Stimulated activated CD8-positive, alpha-beta memory T cell treated with anti-CD3 and anti-CD28 coated beads, Interleukin-15, amount 100 ng/mL, for 48 hours (primary cell): ENCODE data around the gene NEU4.

Experiments
- DNase-seq, 2 donors: peaks; one replicate each; pipeline ENCODE4 v3.0.0-alpha.2; 2020; ENCODE audit warnings: low read depth in 2 of 2

The NEU4 gene

GRCh38 chr2:241851325-241852115 is 42.5 kb downstream of the NEU4 start:
- DNase-seq: no peak

- DNase-seq: no peak
Observed at GRCh38 chr2:241852116-241852980, 43.4 kb downstream of the NEU4 start.

- no peak for DNase-seq
Observed at GRCh38 chr2:241852981-241853631, 44.1 kb downstream of the NEU4 start.

DNA sequence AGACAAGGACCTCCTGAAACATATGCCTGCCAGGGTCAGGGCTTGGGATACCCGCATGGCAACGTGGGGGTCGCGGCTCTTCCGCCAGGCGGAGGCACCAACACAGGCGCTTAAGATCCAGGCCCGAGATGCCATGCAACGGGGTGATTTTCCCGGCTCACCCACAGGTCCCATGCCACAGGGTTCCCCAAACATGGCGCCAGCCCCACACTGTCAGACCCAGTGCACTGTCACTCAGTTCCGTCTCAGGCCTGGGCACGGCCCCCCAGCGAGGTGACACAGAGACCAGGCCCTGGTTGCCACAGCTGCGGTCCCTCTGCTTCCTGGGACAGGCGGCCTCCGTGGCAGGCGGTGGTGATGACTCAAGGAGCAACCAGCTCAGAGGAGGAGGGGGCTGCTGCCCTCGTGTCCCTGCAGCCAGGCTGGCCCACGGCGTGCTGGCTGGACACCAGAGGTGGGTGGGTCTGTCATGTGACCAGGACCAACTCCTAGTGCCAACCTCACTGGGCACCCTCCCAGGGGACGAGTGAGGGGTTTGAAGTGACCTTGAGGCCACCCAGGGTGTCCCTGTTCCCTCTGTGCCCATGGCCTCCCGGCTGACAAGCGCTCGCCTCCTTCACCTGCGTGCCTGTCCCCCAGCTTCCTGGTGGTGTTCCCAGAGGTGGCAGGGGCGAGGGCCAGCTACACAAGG is 44.8 kb downstream of the NEU4 start:
- no peak for DNase-seq

DNA sequence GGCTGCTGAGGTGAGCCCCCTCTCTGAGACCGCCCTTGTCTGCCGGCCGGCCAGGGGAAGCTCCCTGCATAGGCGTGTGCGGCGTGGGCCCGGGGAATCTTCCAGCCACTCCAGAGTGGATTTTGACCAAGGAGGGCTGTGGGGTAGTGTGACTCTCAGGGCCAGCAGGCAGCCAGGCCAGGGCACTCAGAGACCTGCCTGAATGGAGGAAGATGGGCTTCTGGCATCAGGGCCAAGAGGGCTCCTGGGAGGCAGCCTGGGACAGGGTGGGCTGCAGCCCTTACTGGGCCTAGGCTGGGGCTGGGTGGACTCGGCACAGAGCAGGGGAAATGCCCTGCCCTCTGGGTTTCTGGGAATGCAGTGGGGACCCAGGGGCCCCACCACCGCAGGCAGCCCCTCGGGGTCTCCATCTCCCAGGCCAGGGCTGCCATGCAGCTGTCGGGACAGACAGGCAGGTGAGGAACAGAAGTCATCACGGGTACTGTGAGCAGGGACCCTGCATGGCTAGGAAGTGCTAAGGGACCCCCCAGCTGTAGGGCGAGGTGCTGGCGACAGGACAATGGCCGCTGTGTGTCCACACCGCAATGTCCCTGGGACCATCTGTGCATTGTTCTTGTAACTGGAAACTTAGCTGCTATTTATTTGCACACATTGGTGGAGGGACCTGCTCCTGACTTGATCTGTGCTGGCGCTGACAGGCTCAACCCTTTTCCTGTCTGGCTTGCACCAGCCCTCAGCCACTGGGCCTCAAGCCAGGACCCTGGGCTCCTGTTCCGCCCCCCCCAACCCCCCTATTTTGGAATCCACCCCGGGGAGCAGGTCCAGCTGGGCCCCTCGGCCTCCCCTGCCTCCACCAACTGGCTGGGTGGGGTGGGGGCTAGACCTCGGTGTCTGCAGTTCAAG is 45.6 kb downstream of the NEU4 start:
- no peak for DNase-seq

- no peak for DNase-seq
Observed at GRCh38 chr2:241855245-241855887, 46.4 kb downstream of the NEU4 start.

DNA sequence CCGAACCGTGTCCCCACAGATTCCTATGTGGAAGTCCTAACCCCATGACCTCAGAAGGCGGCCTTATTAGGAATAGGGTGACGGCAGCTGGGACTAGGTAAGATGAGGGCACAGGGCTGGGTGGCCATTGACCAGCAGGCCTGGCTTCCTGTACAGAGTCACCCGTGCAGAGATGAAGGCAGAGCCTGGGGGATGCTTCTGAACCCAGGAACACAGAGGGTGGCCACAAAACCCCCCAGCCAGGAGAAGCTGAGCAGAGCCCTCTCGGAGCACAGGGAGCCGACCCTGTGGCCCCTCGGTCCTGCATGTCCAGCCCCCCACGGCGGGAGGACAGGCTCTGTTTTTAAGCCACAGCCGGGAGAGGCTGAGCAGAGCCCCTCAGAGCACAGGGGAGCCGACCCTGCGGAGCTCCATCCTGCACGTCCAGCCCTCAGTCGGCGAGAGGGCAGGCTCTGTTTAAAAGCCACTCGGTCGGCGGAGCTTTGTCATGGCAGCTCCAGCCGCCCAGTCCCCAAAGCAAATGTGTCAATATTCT is 47.0 kb downstream of the NEU4 start:
- no peak for DNase-seq

DNA sequence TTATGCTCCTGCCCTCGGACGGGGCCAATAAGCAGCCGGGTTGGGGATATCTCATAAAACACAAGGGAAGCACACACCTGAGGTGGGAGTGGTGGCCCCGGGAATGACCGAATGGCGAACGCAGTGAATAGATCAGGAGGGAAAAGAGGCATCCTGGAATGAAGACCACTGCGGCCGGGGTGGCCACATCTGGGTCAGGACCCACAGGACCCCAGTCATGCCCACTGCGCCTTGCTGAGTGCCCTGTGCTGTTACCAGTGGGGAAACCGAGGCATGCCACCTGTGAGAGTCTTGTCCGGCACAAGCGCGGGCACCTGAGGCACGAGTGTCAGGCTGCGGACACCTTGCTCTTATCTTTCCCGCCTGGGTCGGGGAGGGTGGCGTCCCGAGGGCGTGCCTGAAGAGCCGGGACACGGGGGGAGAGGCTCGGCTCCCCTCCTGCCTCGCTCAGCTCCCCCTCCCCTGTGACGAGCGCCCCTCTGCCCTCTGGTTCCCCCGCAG is 48.1 kb downstream of the NEU4 start:
- DNase-seq: no peak

DNA sequence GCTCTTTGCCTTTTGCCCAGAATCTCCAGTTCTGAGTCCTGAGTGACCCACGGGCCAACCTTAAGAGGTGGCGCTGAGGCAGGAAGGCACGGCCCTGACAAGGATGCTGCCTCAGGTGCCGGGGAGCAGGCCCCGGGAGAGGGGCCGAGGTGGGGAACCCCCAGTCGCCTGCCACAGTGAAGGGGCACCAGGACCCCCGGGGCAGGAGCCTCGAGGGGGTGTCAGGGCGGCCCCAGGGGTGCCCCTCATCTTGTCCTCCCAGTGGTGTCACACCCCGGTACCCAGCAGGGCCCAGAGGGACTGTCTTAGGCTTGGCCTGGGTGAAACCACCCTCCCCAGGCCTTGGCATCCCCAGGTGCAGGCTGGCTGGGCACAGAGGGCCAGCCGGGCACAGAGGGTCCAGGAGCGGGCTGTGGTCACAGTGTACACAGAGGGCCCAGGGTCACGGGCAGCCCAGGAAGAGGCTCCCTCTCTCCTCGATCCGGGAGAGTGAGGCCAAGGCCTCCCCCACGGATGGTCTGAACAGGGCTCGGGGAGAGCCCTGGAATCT is 48.7 kb downstream of the NEU4 start:
- DNase-seq: no peak

GRCh38 chr2:241858206-241859016 is 49.4 kb downstream of the NEU4 start, which contains the start of gene PDCD1:
Gene PDCD1 (minus strand): TSS chr2:241858894. CDS start chr2:241858838, 56 bp downstream.
- peak; percentile 67 to 71 for DNase-seq

GRCh38 chr2:241859017-241859435 is 50.0 kb downstream of the NEU4 start:
- no peak for DNase-seq

DNA sequence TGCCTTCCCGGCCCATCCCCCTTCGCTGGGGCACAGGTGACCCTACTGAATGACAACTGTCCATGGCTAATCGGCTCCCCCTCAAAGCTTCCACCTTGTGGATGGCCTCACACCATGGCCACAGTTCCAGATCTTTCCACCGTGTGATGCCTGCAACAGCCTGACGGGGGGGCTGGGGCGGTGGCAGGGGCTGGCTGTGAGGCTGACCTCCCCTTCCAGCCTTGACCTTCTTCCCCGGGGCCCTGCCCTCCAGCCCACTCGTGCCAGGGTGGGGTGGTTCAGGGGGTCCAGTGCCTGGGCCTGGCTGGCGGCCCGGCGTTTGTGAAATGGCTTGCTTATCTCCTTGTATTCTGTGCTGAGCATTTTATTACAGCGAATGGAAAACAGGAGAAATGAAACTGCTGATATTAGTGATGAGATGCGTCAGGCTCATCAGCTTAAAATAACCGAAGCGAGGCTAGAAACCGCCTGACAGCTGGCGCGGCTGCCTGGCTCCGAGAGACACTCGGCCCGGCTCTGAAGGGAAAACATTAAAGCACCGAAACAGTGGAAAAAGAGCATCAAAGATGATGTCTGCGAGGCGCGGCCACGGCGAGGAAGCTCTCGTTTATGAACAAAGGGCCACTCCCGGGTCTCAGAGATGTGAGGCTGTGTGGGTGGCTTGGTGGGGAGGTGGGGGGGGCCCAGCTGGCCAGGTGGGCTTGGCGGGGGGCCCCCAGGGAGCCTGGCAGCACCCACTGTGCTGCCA is 50.6 kb downstream of the NEU4 start:
- peak; percentile 60 to 69 for DNase-seq

- no peak for DNase-seq
Observed at GRCh38 chr2:241860184-241861078, 51.4 kb downstream of the NEU4 start.

DNA sequence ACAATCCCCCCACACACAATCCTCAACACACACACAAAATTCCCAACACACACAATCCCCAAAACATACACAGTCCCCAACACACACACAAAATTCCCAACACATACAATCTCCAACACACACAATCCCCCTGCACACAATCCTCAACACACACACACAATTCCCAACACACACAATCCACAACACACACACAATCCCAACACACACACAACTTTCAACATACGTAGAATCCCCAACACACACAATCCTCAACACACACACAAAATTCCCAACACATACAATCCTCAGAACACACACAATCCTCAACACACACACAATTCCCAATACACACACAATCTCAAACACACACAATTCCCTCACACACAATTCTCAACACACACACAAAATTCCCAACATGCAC is 52.3 kb downstream of the NEU4 start:
- no peak for DNase-seq

GRCh38 chr2:241862093-241862492 is 53.1 kb downstream of the NEU4 start:
- DNase-seq: no peak

GRCh38 chr2:241862775-241863535 is 54.0 kb downstream of the NEU4 start:
- DNase-seq: no peak
